ENCODE data around the gene EDARADD.

EDARADD gene

DNA sequence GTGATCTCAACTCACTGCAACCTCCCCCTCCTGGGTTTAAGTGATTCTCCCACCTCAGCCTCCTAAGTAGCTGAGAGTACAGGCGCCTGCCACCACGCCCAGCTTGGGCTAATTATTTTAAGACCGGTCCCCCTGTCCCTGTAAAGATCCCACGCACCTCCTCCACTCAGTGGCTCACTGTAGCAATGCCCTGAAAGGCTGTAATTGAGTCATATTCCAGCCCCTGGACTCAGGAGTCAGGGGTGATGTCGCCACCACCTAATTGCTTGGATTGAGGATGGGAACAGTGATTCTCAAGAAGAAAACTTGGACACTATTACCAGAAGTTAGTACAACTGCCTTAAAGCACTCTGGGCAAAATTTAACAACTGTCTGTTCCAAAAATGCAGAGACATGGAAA, 3.1 kb upstream of the EDARADD start:
- Histone ChIP-seq H3K4me3 (ENCODE audit: insufficient read depth, low read depth, low read length) (no peak overlapping the region), H3K36me3 (ENCODE audit: control insufficient read depth, insufficient read depth, low read length) (no peaks in the 10 kb centered on the region), H3K4me1 (ENCODE audit: control insufficient read depth, insufficient read depth, low read length) (no peaks in the 10 kb centered on the region), H3K27me3 (ENCODE audit: control insufficient read depth, insufficient read depth, low read length, poor library complexity, severe bottlenecking) (peaks cover 27% of the 10 kb centered on the region), H3K9me3 (ENCODE audit: control insufficient read depth, low read length) (no peaks in the 10 kb centered on the region), H3K27ac (ENCODE audit: insufficient read depth, low read depth, low read length, poor library complexity, severe bottlenecking) (no peak overlapping the region)
- 88 to 91% methylated on average over 5 of the region's 5 CpGs for WGBS, 2 experiments

DNA sequence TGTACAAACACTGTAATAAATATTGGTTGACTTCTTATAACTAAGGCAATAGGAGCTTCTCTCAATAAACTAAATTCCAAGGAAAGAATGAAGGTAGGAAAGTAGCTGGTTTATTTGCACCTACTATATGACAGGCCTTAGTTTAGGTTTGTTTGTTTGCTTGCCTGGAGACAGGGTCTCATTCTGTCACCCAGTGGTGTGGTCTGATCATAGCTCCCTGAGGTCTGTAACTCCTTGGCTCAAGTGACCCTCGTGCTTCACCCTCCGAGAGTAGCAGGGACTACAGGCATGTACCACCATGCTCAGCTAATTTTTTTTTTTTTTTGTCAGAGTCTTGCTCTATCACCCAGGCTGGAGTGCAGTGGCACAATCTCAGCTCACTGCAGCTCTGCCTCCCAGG, 1.9 kb upstream of the EDARADD start:
- no peaks in the 10 kb centered on the region for H3K36me3 ChIP-seq (ENCODE audit: control insufficient read depth, insufficient read depth, low read length)
- no peaks in the 10 kb centered on the region for H3K4me1 ChIP-seq (ENCODE audit: control insufficient read depth, insufficient read depth, low read length)
- H3K9me3 ChIP-seq (ENCODE audit: control insufficient read depth, low read length) = no peaks in the 10 kb centered on the region
- no peak overlapping the region for H3K27ac ChIP-seq (ENCODE audit: insufficient read depth, low read depth, low read length, poor library complexity, severe bottlenecking)
- H3K27me3 ChIP-seq (ENCODE audit: control insufficient read depth, insufficient read depth, low read length, poor library complexity, severe bottlenecking) = peaks cover 39% of the 10 kb centered on the region
- 82 to 85% methylated on average over 2 of the region's 2 CpGs for WGBS, 2 experiments
- H3K4me3 ChIP-seq (ENCODE audit: insufficient read depth, low read depth, low read length) = no peak overlapping the region

DNA sequence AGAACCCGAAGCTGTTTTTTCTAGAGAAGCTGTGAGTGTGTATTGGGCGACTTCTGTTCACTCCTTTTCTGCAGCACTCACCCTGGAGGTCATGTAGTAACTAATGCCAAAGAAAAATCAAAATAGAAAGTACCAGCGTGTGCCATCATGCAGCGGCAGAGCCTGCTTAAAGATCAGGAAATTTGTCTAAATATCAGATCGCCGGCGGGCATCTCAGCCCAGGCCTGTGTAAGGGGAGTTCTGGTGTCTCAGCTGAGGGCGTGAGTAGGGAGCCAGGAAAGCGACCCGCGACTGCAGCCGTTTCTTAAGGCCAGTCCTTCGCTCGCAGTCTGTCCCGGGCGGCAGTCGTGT, 768 bp downstream of the EDARADD start:
- Histone ChIP-seq H3K27me3 (ENCODE audit: control insufficient read depth, insufficient read depth, low read length, poor library complexity, severe bottlenecking) (peaks cover 39% of the 10 kb centered on the region), H3K27ac (ENCODE audit: insufficient read depth, low read depth, low read length, poor library complexity, severe bottlenecking) (no peak overlapping the region)
- WGBS, 2 experiments = 7 to 8% methylated on average over 17 of the region's 17 CpGs

DNA sequence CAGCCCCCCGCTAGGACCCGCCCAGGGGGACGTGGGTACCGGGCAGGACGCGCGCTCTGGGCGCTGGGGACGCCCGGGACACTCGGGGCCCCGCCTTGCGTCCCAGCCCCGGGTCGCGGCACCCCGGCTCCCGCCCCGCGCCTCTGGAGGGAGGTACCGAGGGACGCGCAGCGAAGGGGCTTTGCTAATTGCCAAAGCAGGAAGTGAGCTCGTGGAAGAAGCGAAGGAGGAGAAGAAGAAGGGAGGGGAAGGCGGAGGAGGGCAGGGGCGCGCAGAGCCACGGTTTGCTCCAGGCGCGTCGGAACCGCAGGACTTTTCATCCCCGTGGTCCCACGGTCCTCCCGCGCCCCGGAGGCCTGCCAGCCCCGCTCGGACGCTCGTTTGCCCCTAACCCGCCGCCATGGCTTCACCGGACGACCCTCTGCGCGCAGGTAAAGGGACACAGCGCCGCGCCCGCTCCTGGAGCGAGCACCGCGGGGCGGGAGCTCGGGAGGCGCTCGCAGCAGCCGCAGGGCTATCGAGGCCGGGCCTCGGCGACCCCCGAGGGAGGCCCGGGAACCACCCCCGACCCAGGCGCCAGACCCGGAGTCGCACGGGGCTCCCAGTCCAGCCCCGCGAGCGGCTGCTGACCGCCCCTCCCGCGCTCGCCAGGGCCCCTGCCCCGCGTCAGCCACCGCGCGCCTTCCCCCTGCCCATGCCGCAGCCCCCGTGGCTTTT, 1.3 kb downstream of the EDARADD start:
- Histone ChIP-seq H3K27me3 (ENCODE audit: control insufficient read depth, insufficient read depth, low read length, poor library complexity, severe bottlenecking) (peaks cover 39% of the 10 kb centered on the region), H3K27ac (ENCODE audit: insufficient read depth, low read depth, low read length, poor library complexity, severe bottlenecking) (no peak overlapping the region), H3K9me3 (ENCODE audit: control insufficient read depth, low read length) (no peaks in the 10 kb centered on the region), H3K36me3 (ENCODE audit: control insufficient read depth, insufficient read depth, low read length) (no peaks in the 10 kb centered on the region), H3K4me3 (ENCODE audit: insufficient read depth, low read depth, low read length) (peak overlapping the region; percentile 71), H3K4me1 (ENCODE audit: control insufficient read depth, insufficient read depth, low read length) (peaks cover 12% of the 10 kb centered on the region)
- WGBS, 2 experiments = 0% methylated on average over 86 of the region's 86 CpGs

More for the DNA sequence above, 768 bp downstream of the EDARADD start:
- Histone ChIP-seq H3K4me1 (ENCODE audit: control insufficient read depth, insufficient read depth, low read length) (peaks cover 7% of the 10 kb centered on the region), H3K4me3 (ENCODE audit: insufficient read depth, low read depth, low read length) (peak overlapping the region; percentile 71), H3K36me3 (ENCODE audit: control insufficient read depth, insufficient read depth, low read length) (no peaks in the 10 kb centered on the region), H3K9me3 (ENCODE audit: control insufficient read depth, low read length) (no peaks in the 10 kb centered on the region)

DNA sequence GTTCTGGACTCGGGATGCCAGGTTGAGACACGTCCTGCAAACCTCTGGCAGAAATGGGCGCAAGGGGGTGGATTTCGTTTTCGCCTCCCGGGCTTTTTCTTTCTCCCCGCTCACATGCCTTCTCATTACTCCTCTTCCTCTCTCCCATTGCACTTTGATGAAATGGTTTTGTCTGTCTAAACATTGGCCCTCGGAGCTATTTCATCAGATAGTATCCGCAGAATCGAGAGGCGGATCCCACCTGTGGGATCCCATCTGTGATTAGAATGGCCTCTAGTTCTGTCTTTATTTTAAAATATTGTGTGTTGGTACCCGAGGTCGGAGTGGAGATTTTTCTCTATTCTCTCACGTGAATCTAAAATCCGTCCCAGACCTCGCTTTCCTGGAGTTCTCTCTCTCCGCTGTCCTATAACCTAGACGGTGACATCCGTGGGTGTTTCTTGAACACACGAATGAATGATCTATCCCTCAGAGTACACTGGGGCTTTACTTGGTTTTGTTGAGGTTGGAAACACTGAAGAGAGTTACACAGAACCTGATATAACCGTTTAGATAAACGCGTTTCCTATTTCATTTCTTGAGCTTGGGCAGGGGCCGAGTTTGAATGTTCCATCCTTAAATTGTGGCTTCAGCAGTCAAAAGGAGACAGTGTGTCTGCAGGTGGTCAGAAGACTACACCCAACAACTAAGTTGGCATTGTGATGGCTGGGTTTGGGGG, 2.0 kb downstream of the EDARADD start:
- peak overlapping the region; percentile 71 for H3K4me3 ChIP-seq (ENCODE audit: insufficient read depth, low read depth, low read length)
- peaks cover 14% of the 10 kb centered on the region for H3K4me1 ChIP-seq (ENCODE audit: control insufficient read depth, insufficient read depth, low read length)
- peaks cover 39% of the 10 kb centered on the region for H3K27me3 ChIP-seq (ENCODE audit: control insufficient read depth, insufficient read depth, low read length, poor library complexity, severe bottlenecking)
- 20 to 21% methylated on average over 23 to 24 of the region's 24 CpGs for WGBS, 2 experiments
- H3K36me3 ChIP-seq (ENCODE audit: control insufficient read depth, insufficient read depth, low read length) = no peaks in the 10 kb centered on the region
- H3K9me3 ChIP-seq (ENCODE audit: control insufficient read depth, low read length) = no peaks in the 10 kb centered on the region
- H3K27ac ChIP-seq (ENCODE audit: insufficient read depth, low read depth, low read length, poor library complexity, severe bottlenecking) = no peak overlapping the region

DNA sequence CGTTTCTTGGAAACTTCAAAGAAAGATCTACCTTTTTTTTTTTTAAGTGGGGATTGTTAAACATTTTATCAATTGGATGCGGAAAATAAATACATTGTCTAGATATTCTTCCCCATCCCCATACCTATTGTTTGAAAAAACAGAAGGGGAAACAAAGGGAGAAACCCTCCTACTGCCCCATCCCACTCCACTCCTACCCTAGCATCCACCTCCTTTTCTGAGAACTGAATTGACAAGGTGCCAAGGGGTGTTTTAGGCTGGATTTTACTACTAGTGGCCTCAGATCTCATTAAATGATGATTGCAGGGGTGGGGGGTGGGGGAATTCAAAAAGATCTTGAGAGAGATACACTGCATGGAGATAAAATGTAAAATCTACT, 2.6 kb downstream of the EDARADD start:
- 69 to 100% methylated on average over 1 of the region's 2 CpGs for WGBS, 2 experiments
- no peaks in the 10 kb centered on the region for H3K36me3 ChIP-seq (ENCODE audit: control insufficient read depth, insufficient read depth, low read length)
- H3K9me3 ChIP-seq (ENCODE audit: control insufficient read depth, low read length) = no peaks in the 10 kb centered on the region
- H3K4me3 ChIP-seq (ENCODE audit: insufficient read depth, low read depth, low read length) = no peak overlapping the region
- peaks cover 39% of the 10 kb centered on the region for H3K27me3 ChIP-seq (ENCODE audit: control insufficient read depth, insufficient read depth, low read length, poor library complexity, severe bottlenecking)
- H3K4me1 ChIP-seq (ENCODE audit: control insufficient read depth, insufficient read depth, low read length) = peaks cover 14% of the 10 kb centered on the region
- no peak overlapping the region for H3K27ac ChIP-seq (ENCODE audit: insufficient read depth, low read depth, low read length, poor library complexity, severe bottlenecking)

DNA sequence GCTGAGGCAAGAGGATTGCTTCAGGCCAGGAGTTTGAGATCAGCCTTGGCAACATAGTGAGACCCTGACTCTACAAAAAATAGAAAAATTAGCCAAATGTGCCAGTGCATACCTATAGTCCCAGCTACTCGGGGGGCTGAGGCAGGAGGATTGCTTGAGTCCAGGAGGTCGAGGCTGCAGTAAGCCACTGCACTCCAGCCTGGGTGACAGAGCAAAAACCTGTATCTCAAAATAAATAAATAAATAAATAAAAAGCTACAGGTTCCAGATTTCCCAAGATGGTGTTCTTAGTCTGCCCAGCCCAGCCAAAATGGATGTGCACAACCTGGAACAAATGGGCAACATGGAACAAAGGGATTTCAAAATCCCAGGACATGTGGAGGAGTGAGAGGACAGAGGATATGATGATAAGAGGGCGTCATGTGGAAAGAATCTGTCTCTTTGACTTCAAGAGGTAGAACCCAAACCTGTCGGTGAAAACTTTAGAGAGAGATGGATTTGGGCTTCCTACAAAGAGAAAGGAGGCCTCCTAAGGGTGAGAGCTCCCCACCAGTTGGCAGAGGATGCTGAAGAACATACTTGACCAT, 3.2 kb downstream of the EDARADD start:
- Histone ChIP-seq H3K4me3 (ENCODE audit: insufficient read depth, low read depth, low read length) (no peak overlapping the region), H3K27me3 (ENCODE audit: control insufficient read depth, insufficient read depth, low read length, poor library complexity, severe bottlenecking) (peaks cover 39% of the 10 kb centered on the region), H3K27ac (ENCODE audit: insufficient read depth, low read depth, low read length, poor library complexity, severe bottlenecking) (no peak overlapping the region), H3K36me3 (ENCODE audit: control insufficient read depth, insufficient read depth, low read length) (no peaks in the 10 kb centered on the region), H3K9me3 (ENCODE audit: control insufficient read depth, low read length) (no peaks in the 10 kb centered on the region), H3K4me1 (ENCODE audit: control insufficient read depth, insufficient read depth, low read length) (peaks cover 14% of the 10 kb centered on the region)
- WGBS, 2 experiments = 91 to 94% methylated on average over 4 of the region's 4 CpGs

DNA sequence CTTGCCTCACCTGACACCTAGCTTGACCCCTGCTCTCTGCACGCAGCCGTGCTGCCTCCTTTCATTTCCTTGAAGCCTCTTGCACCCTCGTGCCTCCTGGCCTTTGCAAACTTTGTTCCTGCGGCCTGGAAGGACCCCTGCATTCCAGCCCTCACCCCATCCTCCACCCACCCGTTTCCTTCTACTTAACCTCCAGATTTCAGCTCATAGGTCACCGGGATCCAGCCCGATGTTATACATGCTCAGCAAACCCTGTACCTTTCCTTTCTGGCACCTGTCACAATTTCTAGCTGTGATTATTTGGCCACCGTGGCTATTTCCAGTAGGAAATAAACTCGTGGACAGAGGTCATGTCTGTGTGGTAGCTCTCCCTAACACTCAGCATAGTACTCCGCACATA, 4.5 kb downstream of the EDARADD start:
- WGBS, 2 experiments = 87 to 89% methylated on average over 10 of the region's 10 CpGs
- Histone ChIP-seq H3K4me1 (ENCODE audit: control insufficient read depth, insufficient read depth, low read length) (peaks cover 14% of the 10 kb centered on the region), H3K4me3 (ENCODE audit: insufficient read depth, low read depth, low read length) (no peak overlapping the region), H3K36me3 (ENCODE audit: control insufficient read depth, insufficient read depth, low read length) (no peaks in the 10 kb centered on the region), H3K27me3 (ENCODE audit: control insufficient read depth, insufficient read depth, low read length, poor library complexity, severe bottlenecking) (peaks cover 36% of the 10 kb centered on the region), H3K27ac (ENCODE audit: insufficient read depth, low read depth, low read length, poor library complexity, severe bottlenecking) (no peak overlapping the region), H3K9me3 (ENCODE audit: control insufficient read depth, low read length) (no peaks in the 10 kb centered on the region)

DNA sequence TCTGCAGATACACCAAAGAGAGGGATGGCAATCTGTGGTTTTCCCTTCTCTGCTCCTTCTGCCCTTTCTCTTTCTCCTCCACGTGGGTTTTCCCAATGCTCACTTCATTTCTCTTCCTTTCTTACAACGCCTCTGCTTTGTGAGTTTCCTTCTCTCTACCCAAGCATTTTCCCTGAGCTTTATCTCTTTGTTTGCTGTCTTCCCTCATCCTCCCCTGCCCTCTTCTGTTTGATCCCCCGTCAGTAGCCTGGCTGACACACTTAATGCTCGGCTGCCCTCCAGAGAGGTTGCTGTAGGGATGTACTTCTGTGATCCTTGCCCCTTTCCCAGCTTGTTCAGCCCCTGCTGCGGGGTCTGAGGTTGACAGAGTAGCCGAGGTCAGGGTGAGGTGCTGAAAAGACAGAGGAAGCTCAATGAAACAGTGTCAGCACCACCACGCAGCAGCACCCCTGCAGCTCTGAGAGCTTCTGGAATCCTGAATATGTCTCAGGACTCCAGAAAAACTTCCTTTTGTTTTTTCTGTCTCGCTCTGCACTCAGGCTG, 6.0 kb downstream of the EDARADD start:
- Histone ChIP-seq H3K36me3 (ENCODE audit: control insufficient read depth, insufficient read depth, low read length) (no peaks in the 10 kb centered on the region), H3K27me3 (ENCODE audit: control insufficient read depth, insufficient read depth, low read length, poor library complexity, severe bottlenecking) (peaks cover 20% of the 10 kb centered on the region), H3K4me3 (ENCODE audit: insufficient read depth, low read depth, low read length) (no peak overlapping the region), H3K9me3 (ENCODE audit: control insufficient read depth, low read length) (no peaks in the 10 kb centered on the region), H3K27ac (ENCODE audit: insufficient read depth, low read depth, low read length, poor library complexity, severe bottlenecking) (peak overlapping the region; percentile 11), H3K4me1 (ENCODE audit: control insufficient read depth, insufficient read depth, low read length) (peaks cover 14% of the 10 kb centered on the region)
- WGBS, 2 experiments = 16 to 19% methylated on average over 8 of the region's 8 CpGs

DNA sequence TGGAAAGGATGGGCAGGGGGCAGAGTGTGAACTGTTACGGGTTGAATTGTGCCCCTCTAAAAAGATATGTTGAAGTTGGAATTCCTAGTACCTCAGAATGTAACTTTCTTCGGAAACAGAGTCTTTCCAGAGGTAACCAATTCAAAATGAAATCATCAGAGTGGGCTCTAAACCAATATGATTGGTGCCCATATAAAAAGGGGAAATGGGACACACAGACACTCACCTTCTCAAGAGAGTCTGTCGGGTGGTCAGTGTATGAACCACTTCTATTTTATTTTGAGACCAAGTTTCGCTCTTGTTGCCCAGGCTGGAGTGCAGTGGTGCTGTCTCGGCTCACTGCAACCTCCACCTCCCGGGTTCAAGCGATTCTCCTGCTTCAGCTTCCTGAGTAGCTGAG, 7.6 kb downstream of the EDARADD start:
- WGBS, 2 experiments = 94 to 95% methylated on average over 7 of the region's 7 CpGs
- Histone ChIP-seq H3K4me1 (ENCODE audit: control insufficient read depth, insufficient read depth, low read length) (peaks cover 14% of the 10 kb centered on the region), H3K4me3 (ENCODE audit: insufficient read depth, low read depth, low read length) (no peak overlapping the region), H3K9me3 (ENCODE audit: control insufficient read depth, low read length) (no peaks in the 10 kb centered on the region), H3K27ac (ENCODE audit: insufficient read depth, low read depth, low read length, poor library complexity, severe bottlenecking) (no peak overlapping the region), H3K27me3 (ENCODE audit: control insufficient read depth, insufficient read depth, low read length, poor library complexity, severe bottlenecking) (peaks cover 4% of the 10 kb centered on the region), H3K36me3 (ENCODE audit: control insufficient read depth, insufficient read depth, low read length) (no peaks in the 10 kb centered on the region)

All from ectodermal cell (in vitro differentiated cells).